ENCODE results near the gene FLVCR1. TPM values are rescaled to one million over a fixed set of nuclear protein-coding genes. Genes with fewer than 3 reads are reported as not detected.

Gene FLVCR1
- total and polyA plus RNA-seq, 2 donors (not counting 3 experiments of a cell fraction or from before 2014, with no cell fraction given) = 3.2 to 11.9 TPM

Small RNAs within 50 kb of the gene (small RNA-seq; reads per million reads assigned to genes)
- gene AC104333.1 (ENCODE audit: insufficient read depth, insufficient read length, low read depth, low replicate concordance) (not detected), gene AC104333.2 (ENCODE audit: insufficient read depth, insufficient read length, low read depth, low replicate concordance) (not detected)

Other genes starting within 250 kb of the FLVCR1 start
- gene ATF3, start 249.5 kb upstream of the FLVCR1 start, total RNA-seq = 6.1 and 10.7 TPM in 2 replicates
- 16.6 and 17.1 TPM in 2 replicates for gene ATF3, start 249.5 kb upstream of the FLVCR1 start, polyA plus RNA-seq
- 0.25 and 1.9 TPM in 2 replicates for gene BATF3, start 158.4 kb upstream of the FLVCR1 start, total RNA-seq
- gene BATF3, start 158.4 kb upstream of the FLVCR1 start, polyA plus RNA-seq = 0.69 and 1.3 TPM in 2 replicates
- gene NSL1, start 66.5 kb upstream of the FLVCR1 start, total RNA-seq = 27.7 and 30.2 TPM in 2 replicates
- 15.5 and 18.9 TPM in 2 replicates for gene NSL1, start 66.5 kb upstream of the FLVCR1 start, polyA plus RNA-seq
- gene TATDN3, start 66.4 kb upstream of the FLVCR1 start, total RNA-seq = 7.8 and 8.0 TPM in 2 replicates
- gene TATDN3, start 66.4 kb upstream of the FLVCR1 start, polyA plus RNA-seq = 3.5 and 4.3 TPM in 2 replicates
- gene SPATA45, start 10.6 kb upstream of the FLVCR1 start, total RNA-seq = not detected in 2 replicates
- gene SPATA45, start 10.6 kb upstream of the FLVCR1 start, polyA plus RNA-seq = not detected in 2 replicates
- gene VASH2, start 92.3 kb downstream of the FLVCR1 start, total RNA-seq = 1.4 and 2.9 TPM in 2 replicates
- gene VASH2, start 92.3 kb downstream of the FLVCR1 start, polyA plus RNA-seq = 0.30 and 0.70 TPM in 2 replicates
- gene ANGEL2, start 157.6 kb downstream of the FLVCR1 start, total RNA-seq = 31.6 and 39.1 TPM in 2 replicates
- gene ANGEL2, start 157.6 kb downstream of the FLVCR1 start, polyA plus RNA-seq = 11.9 and 12.6 TPM in 2 replicates
- 14.9 and 18.6 TPM in 2 replicates for gene RPS6KC1, start 193.0 kb downstream of the FLVCR1 start, total RNA-seq
- gene RPS6KC1, start 193.0 kb downstream of the FLVCR1 start, polyA plus RNA-seq = 4.0 and 5.1 TPM in 2 replicates